CD1c-positive myeloid dendritic cell (primary cell): Measurements from ENCODE around the gene TK1.
"Not testable (repeated sequence)": the region's sequence is repeated elsewhere in the genome, so short reads cannot be mapped to it uniquely, and the experiment has no call there.

Experiments used
- DNase-seq: peaks from one replicate; pipeline ENCODE4 v3.0.0-alpha.2; 2016; ENCODE audit errors: extremely low spot score

Gene TK1, protein sequence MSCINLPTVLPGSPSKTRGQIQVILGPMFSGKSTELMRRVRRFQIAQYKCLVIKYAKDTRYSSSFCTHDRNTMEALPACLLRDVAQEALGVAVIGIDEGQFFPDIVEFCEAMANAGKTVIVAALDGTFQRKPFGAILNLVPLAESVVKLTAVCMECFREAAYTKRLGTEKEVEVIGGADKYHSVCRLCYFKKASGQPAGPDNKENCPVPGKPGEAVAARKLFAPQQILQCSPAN

DNA sequence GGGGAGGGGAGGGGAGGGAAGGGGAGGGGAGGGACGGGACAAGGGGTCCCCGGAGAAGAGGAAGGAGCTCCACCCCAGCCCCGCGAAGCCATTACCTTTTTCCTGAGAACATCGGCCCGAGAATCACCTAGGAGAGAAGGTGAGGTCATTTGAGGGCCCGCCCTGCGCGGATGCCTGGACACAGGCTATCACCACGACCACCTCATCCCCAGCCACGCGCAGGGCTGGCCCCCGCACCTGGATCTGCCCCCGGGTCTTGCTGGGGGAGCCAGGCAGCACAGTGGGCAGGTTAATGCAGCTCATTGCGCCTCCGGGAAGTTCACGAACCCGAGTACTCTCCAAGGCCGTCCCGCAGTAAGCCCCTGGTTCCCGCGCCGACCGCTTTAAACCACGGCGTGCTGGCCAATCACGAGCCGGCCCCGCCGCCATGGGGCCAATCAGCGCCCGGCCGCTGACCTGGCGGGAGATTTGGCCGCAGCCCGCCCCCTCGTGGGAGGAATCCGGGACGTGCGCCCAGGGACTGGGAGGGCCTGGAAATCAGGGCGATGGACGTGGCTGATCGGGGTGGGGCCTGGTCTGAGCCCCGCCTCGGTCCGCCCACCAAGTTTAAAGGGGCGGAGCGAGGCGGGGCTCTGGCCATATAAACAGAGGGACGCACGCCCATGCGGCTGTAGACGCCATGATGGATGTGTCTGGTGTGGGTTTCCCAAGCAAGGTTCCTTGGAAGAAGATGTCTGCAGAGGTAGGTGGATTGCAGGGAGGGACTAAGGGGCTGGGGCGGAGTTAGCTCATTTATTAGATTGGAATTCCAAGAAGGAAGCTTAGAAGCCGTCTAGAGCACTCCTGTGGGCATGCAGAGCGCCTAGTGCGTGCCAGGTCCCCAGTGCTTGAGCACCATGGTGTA, at the start of gene TK1, which contains the start of gene AFMID:
Gene TK1 (minus strand): TSS at position 361 of the 904 bp plus-strand sequence. CDS start 58 bp downstream, at position 303.
Gene AFMID (plus strand): TSS at position 671 of the 904 bp plus-strand sequence. CDS start 9 bp downstream, at position 680.
- DNase-seq = peak; percentile 97

DNA sequence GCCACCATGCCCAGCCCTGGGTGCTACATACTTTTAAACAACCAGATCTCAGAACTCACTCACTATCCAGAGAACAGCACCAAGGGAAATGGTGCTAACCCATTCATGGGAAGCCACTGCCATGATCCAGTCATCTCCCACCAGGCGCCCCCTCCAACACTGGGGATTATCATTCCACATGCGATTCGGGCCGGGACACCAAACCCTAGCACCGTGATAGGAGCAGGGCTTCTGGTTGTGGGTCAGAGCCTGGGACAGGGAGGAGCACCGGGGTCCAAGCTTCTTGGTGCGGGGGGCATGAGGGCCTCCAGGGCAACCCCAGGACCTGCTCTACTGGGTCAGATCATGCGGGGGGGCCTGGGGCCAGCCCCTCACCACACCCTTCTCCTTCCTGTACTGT, 49.0 kb upstream of the TK1 start:
- no peak for DNase-seq

DNA sequence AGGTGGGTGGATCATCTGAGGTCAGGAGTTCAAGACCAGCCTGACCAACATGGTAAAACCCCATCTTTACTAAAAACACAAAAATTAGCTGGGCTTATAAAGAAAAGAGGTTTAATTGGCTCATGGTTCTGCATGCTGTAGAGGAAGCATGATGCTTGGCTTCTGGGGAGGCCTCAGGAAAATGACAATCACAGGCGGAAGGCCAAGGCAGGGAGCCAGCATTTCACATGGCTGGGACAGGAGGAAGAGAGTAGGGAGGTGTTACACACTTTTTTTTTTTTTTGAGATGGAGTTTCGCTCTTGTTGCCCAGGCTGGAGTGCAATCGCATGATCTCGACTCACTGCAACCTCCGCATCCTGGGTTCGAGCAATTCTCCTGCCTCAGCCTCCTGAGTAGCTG, 48.2 kb upstream of the TK1 start:
- DNase-seq = not testable (repeated sequence)

DNA sequence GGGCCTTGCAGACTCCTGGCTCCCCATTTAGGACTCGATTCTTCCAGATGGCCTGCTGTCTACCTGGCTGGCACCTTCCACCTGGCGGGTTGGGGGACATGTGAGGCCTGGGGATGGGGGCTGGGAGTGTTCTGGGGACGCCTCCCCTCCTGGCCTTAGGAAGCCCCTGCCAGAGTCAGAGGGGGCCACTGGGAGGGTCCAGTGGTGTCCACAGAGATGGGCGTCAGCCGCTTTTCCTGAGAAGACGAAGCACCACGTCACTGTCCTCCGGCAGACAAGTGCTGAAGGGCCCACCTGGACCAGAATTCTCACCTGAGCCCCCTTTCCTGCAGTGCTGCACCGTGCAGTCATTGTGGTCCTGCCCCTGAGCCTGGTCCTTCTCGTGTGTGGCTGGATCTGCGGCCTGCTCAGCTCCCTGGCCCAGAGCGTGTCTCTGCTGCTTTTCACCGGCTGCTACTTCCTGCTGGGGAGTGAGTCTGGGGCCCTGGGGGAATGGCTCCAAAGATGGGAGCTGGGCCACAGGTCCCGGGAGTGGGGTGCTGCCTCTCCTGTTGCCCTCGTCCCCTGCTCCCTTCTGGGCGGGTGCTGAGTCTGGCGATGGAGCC, 47.5 kb upstream of the TK1 start:
- DNase-seq = no peak

DNA sequence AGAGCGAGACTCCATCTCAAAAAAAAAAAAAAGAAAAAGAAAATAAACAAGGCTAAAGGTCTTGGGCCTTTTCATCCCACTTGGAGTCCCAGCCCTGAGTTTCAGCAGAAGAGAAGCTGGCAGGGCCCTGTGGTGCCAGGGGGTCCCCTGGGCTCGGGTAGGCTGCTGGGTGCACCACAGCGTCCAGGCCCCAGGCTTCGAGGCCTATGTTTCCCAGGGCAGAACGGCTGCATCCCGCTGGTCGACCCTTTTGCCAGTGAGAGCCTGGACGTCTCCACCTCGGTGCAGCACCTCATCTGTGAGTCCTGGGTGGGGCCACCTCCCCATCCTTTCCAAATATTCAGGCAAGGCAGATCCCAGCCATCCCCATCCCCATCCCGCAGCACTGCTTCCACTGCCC, 46.8 kb upstream of the TK1 start:
- no peak for DNase-seq

DNA sequence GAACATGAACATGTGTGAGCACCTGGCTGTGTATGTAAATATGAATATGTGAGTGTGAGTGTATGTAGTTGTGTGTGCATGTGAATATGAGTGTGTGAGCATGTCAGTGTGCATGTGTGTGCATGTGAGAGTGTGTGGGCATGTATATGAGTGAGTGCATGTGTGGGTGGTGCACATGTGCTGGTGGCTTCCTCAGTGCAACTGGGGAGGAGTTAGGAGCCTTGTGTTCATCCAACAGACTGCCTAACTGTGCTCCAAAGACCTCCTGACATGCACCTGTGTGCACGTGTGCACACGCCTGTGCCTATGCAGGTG, 46.0 kb upstream of the TK1 start:
- DNase-seq = peak; percentile 51

DNA sequence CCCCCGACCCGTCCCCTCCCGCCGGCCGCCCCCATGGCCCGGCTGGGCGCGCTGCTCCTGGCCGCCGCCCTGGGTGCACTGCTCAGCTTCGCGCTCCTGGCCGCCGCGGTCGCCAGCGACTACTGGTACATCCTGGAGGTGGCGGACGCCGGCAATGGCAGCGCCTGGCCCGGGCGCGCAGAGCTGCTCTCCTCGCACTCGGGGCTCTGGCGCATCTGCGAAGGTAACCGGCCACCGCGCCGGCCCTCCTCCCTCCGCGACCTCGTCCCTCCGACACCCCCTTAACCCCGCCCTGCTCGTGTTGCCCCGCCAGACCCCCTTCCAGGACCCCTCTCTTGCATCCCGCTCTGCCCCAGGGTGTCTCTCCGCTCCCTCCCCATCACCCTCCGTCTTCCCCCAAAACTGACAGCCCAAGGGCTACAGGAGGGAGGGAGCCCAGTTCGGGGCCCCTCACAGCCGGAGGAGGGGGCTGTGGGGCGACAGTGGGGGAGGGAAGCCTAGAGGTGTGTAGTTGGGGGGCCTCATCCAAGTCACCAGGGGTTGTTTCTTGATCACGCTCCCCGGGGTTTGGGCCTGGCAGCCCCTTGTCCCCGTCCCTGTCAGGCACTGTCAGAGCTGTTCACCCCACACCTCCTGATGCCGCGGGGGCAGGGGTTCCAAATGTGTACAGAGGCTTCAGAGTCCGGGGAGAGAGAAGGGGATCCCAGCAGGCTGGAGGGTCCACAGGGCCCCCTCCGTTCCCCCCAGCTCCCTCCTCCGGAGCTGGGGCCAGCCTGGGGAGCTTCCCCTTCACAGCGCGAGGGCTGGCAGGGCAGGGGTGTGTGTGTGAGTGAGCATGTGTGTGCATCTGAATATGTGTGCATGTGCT, 45.4 kb upstream of the TK1 start:
- peak; percentile 22 for DNase-seq

DNA sequence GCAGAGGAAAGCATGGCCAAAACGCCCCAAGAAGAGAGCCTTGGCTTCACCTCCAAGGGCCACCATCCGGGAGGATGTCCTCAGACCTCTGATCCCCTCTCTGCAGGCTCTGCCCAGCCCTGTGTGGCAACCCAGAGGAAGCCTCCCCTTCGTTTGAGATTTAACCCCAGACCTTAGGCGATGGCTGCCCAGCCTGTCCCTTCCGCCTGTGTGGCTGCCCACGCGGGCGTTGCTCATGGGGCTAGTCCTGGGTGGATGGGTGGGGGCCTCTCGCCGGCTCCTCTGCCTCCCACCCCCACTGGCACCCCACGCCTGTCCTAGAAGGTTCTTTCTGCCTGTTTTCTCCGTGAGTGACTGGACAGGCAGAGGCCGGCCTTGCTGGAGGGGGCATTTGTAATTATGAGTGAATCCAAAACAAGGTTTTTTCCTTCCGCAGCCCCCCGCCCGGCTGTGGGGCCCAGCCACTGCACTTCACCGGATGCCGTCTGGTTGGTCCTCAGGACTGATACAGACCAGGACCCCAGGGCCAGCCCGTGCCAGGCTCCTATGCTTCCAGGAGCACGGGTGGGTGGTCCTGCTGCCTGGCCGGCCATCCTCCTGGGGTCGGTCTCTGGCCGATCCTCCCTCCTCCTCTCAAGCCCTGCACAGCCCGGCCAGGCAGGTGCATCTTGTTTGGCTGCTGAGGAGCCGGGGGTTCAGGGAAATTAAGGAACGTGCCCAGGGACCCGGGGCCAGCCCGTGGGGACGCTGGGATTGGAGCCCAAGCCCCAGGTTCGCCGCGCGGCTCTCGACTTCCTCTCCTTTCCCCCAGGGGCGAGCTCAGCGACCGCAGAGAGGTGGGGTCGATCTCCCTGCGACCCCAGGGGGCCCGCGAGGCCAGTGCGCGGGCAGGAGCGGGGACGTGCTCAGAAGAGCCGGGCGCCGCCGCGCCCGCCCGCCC, 44.4 kb upstream of the TK1 start, which contains the start of gene TMEM235:
Gene TMEM235 (plus strand): TSS at position 636 of the 940 bp plus-strand sequence. CDS start 393 bp downstream, outside the sequence.
- DNase-seq = no peak

DNA sequence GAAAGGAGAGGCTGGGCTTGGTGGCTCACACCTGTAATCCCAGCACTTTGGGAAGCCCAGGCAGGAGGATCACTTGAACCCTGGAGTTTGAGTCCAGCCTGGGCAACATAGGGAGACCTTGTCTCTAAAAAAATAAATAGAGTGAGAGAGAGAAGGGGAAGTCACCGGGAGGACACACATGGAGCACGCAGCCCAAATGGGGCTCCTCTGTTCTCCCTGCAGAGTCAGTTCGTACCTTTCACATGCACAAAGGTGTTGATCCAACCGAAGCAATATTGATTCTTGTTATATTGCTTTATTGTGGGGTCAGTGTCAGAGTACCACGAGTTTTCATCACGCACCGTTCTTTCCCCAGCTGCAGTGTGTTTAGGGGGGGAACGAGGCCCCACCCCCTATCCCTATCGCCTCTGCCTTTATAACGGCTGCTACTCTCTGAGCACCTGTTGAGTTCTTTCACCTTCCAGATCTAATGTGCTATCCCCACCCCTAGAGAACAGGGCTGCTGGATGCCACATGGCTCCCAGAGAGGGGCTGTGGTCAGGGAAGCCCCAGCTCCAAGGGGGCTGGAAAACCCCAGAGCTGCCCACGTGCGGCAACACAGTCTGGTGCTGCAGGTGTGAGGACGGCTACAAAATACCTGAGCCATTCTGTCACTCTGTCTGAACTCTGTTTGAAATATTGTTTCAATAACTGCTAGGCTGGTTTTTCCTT, 43.6 kb upstream of the TK1 start:
- no peak for DNase-seq

DNA sequence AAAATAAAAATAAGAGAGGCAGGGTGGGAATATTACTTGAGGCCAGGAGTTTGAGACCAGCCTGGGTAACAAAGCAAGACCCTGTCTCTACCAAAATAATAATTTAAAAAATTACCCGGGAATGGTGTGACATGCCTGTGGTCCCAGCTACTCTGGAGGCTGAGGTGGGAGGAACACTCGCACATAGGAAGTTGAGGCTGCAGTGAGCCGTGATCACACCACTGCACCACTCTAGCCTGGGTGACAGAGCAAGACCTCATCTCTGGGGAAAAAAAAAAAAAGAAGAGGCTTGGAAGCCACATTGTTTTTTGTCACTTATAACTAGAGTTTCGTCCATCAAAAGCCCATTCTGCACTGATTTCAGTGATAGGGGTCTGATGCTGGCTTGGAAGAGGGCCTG, 41.3 kb upstream of the TK1 start:
- DNase-seq = no peak

DNA sequence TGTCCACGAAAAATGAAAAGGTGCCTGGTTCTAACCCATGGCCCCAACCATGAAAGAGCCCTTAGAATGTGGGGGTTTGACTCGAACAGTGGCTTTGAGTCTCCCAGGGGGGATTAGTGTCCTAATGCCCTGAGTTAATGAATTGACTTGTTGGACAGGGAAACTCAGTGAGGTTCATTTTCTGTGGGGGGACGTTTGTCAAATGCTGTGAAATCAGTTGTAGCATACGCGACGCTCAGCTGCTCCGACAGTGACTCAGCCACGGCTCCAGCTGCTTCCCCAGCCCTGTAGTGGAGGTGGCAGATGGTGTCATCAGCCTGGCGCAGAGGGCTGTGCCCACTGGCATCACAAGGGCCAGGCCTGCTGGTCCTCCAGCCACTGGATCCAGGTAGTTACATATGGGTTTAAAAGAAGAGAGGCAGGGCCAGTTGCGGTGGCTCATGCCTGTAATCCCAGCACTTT, 40.6 kb upstream of the TK1 start:
- peak; percentile 80 for DNase-seq

DNA sequence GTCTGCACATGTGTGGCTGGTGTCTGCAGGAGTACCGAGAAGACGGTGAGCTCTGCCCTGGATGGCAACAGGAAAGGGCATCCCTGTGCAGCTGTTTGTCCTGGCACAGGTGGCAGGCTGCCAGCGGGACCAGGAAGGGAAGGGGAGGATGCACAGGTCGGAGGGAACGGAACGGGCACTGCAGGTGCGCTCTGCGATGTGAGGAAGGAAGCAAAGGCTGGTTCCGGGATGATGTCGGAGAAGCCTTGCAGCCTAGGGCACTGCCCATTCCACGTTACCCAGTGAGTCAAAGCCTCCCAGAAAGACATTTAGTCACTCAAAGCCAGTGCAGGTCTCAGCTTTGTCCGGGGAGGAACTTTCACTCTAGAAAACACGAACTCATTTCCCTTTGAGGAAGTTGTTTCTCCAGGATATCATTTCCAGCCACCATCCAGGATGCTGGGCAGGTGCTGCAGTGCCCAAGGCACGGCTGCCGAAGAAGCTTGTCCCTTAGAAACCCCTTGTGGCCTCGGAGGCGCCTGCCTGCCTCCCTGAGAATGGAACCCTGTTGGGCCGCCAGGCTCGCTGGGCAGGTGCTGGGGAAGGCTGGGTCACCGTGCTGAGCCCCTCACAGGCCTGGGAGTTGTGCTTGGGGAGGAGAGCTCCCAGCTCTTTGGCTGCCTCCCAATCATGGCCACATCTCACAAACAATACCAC, 40.1 kb upstream of the TK1 start:
- DNase-seq = peak; percentile 82

DNA sequence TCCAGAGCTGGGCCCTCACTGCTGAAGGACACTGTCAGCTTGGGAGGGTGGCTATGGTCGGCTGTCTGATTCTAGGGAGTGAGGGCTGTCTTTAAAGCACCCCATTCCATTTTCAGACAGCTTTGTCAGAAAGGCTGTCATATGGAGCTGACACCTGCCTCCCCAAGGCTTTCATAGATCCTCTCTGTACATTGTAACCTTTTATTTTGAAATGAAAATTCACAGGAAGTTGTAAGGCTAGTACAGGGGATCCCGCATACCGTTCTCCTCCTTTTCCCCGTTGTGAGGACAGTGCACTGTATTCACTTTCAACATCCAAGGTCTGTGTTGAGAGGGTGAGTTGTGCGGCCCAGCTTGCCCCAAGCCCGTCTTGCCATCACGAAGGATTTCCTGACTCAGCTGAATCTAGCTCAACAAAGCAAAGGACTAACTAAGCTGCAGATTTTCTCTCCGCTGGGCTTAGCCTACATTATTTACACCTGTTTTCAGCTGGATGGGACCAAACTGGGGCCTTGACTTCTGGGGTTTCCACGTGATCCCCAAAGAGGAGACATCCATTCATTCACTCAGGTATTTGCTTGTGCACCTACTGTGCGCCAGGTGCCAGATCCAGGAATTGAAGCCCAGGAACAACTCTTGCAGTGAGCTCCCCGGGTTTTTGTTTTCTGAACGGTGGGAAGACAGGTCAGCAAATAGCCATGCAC, 39.4 kb upstream of the TK1 start:
- no peak for DNase-seq

DNA sequence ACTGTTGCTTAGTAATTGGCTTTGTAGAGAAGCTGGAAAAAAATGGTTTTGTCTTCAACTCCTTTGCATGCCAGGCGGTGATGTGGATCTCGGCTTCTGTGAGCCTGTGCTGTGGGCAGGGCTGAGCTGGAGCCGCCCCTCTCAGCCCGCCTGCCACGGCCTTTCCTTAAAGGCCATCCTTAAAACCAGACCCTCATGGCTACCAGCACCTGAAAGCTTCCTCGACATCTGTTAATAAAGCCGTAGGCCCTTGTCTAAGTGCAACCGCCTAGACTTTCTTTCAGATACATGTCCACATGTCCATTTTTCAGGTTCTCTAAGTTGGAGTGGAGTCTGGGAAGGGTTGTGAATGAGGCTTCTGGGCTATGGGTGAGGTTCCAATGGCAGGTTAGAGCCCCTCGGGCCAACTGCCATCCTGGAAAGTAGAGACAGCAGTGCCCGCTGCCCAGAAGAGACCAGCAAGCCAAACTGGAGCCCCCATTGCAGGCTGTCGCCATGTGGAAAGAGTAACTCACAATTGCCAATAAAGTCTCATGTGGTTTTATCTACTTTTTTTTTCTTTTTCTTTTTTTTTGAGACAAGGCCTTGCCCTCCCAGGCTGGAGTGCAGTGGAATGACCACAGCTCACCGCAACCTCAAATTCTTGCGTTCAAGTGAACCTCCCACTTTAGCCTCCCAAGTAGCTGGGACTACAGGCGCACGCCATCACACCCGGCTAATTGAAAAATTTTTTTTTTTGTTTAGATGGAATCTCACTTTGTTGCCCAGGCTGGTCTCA, 38.4 kb upstream of the TK1 start:
- DNase-seq = no peak

DNA sequence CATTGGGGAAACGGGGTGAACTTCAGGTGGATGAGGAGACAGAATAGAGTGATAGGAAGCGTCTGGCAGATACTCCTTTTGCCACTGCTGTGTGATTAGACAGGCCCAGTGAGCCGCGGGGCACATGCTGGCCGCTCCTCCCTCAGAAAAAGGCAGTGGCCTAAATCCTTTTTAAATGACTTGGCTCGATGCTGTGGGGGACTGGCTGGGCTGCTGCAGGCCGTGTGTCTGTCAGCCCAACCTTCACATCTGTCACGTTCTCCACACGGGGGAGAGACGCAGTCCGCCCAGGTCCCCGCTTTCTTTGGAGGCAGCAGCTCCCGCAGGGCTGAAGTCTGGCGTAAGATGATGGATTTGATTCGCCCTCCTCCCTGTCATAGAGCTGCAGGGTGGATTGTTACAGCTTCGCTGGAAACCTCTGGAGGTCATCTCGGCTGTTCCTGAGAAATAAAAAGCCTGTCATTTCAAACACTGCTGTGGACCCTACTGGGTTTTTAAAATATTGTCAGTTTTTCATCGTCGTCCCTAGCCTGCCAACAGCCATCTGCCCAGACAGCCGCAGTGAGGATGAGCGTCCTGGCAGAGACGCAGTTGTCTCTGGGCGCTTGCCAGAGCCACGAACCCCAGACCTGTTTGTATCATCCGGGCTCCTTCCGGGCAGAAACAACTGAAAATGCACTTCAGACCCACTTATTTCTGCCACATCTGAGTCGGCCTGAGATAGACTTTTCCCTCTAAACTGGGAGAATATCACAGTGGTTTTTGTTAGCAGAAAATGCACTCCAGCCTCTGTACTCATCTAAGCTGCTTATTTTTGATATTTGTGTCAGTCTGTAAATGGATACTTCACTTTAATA, 37.6 kb upstream of the TK1 start:
- DNase-seq = no peak

DNA sequence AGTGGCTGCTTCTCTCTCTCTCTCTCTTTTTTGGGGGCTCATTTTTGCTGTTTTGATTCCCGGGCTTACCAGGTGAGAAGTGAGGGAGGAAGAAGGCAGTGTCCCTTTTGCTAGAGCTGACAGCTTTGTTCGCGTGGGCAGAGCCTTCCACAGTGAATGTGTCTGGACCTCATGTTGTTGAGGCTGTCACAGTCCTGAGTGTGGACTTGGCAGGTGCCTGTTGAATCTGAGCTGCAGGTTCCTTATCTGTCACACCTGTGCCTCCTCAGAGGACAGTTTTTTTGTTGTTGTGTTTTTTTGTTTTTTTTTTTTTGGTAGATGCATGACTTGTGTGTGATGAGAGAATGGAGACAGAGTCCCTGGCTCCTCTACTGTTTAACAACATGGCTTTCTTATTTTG, 36.9 kb upstream of the TK1 start:
- DNase-seq = no peak

DNA sequence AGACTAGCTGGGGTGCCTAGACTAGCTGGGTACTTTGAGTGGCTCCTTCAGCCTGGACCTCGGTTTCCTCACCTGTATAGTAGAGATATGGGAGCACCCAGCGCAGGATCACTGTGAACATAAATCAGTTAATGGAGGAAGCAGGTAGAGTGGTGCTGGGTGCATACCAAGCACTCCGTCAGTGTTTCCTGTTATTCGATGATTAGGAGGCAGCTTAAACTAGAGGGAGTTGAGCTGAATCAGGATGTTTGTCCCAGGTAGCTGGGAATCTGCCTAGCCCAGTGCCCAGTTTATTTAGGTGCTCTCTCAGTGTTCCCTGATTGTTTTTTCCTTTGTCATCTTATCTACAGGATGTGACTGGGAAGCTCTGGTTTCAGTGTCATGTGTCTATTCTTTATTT, 36.2 kb upstream of the TK1 start:
- DNase-seq = no peak
